ENCODE measurements around the gene TLR2. TPM values are rescaled to one million over a fixed set of nuclear protein-coding genes. Genes with fewer than 3 reads are reported as not detected.

TLR2 gene
- total RNA-seq, 1 experiment from 2014 or later = 7.1 TPM

GRCh38 chr4:153643406-153644383, 40.4 kb upstream of the TLR2 start:
- Histone ChIP-seq H3K4me2 (ENCODE audit: low read length) (no peak overlapping the region), H3F3A (ENCODE audit: low read length, unreplicated experiment) (no peaks in the 10 kb centered on the region), H2AFZ (ENCODE audit: low read length) (no peak overlapping the region), H3K4me1 (ENCODE audit: insufficient read depth, low read length) (no peaks in the 10 kb centered on the region), H4K20me1 (ENCODE audit: low read length) (no peaks in the 10 kb centered on the region), H3K36me3 (ENCODE audit: low read depth, low read length) (no peaks in the 10 kb centered on the region), H3K4me3 (ENCODE audit: low read length) (no peak overlapping the region), H3K9me3 (ENCODE audit: low read length) (no peaks in the 10 kb centered on the region), H3K9me2 (replicated peaks; ENCODE audit: low read length) (no peaks in the 10 kb centered on the region), H3K27ac (ENCODE audit: low read length) (no peak overlapping the region), H3K9ac (ENCODE audit: low read length) (no peak overlapping the region), H3K27me3 (ENCODE audit: low read length) (no peaks in the 10 kb centered on the region), H3K79me2 (ENCODE audit: low read length) (no peaks in the 10 kb centered on the region)
- TF ChIP-seq EZH2 (IDR thresholded peaks at IDR 0.05; ENCODE audit: low read length, unreplicated experiment) (no peak), EZH2phosphoT487 (IDR thresholded peaks at IDR 0.05; ENCODE audit: borderline replicate concordance, low read length) (no peak)
- TF ChIP-seq, protein P1, sequence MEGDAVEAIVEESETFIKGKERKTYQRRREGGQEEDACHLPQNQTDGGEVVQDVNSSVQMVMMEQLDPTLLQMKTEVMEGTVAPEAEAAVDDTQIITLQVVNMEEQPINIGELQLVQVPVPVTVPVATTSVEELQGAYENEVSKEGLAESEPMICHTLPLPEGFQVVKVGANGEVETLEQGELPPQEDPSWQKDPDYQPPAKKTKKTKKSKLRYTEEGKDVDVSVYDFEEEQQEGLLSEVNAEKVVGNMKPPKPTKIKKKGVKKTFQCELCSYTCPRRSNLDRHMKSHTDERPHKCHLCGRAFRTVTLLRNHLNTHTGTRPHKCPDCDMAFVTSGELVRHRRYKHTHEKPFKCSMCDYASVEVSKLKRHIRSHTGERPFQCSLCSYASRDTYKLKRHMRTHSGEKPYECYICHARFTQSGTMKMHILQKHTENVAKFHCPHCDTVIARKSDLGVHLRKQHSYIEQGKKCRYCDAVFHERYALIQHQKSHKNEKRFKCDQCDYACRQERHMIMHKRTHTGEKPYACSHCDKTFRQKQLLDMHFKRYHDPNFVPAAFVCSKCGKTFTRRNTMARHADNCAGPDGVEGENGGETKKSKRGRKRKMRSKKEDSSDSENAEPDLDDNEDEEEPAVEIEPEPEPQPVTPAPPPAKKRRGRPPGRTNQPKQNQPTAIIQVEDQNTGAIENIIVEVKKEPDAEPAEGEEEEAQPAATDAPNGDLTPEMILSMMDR (conservative IDR thresholded peaks at IDR 0.05; ENCODE audit: low read depth, low read length) = peak; percentile 64
- ChIA-PET CTCF (interaction anchor here (0.6 to 1.2 kb wide), 4 partner anchors 33 to 560 kb away, joined by 3 to 4 read pairs (median 3); no protein-coding TSS in a partner anchor), POLR2A (ENCODE audit: unreplicated experiment) (interaction anchor here (0.6 kb wide), 1 partner anchor 496 kb away, joined by 4 read pairs; no protein-coding TSS in a partner anchor)
- intact Hi-C loops (cut with micrococcal nuclease) = loop anchor here (2.0 to 5.0 kb wide), 4 partner anchors 46 to 296 kb away; no protein-coding TSS in a partner anchor
- peak; percentile 60 for DNase-seq
- peak; percentile 85 for ATAC-seq
- BruUV-seq (replicated peaks) = no TSS peak

DNA sequence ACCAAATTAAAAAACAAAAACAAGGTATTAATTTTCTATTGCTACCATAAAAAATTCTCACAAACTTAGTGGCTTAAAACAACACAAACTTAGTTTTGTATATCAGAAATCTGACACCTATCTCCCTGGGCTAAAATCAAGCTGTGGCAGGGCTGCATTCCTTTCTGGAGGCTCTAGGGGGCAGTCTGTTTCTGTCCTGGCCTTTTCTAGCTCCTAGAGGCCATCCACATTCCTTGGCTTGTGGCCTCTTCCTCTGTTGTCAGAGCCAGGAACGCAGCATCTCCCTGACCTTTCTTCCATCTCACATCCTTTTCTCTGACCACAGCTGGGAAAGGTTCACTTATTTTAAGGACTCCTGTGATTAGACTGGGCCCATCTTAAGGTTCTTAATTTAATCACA, 38.9 kb upstream of the TLR2 start:
- TF ChIP-seq, protein P1 (conservative IDR thresholded peaks at IDR 0.05; ENCODE audit: low read depth, low read length) = peak; percentile 52
- TF ChIP-seq EZH2phosphoT487 (IDR thresholded peaks at IDR 0.05; ENCODE audit: borderline replicate concordance, low read length) = no peak
- ATAC-seq = no peak
- BruUV-seq (replicated peaks) = no TSS peak
- H3K4me1 ChIP-seq (ENCODE audit: insufficient read depth, low read length) = no peaks in the 10 kb centered on the region
- CTCF ChIA-PET = interaction anchor here (0.9 kb wide), 1 partner anchor 105 kb away, joined by 4 read pairs; no protein-coding TSS in a partner anchor
- H3K9me2 ChIP-seq (replicated peaks; ENCODE audit: low read length) = no peaks in the 10 kb centered on the region
- H2AFZ ChIP-seq (ENCODE audit: low read length) = no peak overlapping the region
- DNase-seq = no peak
- H3K79me2 ChIP-seq (ENCODE audit: low read length) = no peaks in the 10 kb centered on the region
- POLR2A ChIA-PET (ENCODE audit: unreplicated experiment) = no interaction called here
- no peaks in the 10 kb centered on the region for H4K20me1 ChIP-seq (ENCODE audit: low read length)
- no peak overlapping the region for H3K27ac ChIP-seq (ENCODE audit: low read length)
- H3K4me3 ChIP-seq (ENCODE audit: low read length) = no peak overlapping the region
- H3K9me3 ChIP-seq (ENCODE audit: low read length) = no peaks in the 10 kb centered on the region
- H3K4me2 ChIP-seq (ENCODE audit: low read length) = no peak overlapping the region
- no peaks in the 10 kb centered on the region for H3K27me3 ChIP-seq (ENCODE audit: low read length)
- no peaks in the 10 kb centered on the region for H3K36me3 ChIP-seq (ENCODE audit: low read depth, low read length)
- intact Hi-C loops (cut with micrococcal nuclease) = no loop called here
- no peak overlapping the region for H3K9ac ChIP-seq (ENCODE audit: low read length)
- H3F3A ChIP-seq (ENCODE audit: low read length, unreplicated experiment) = no peaks in the 10 kb centered on the region

- no peak overlapping the region for H3K4me2 ChIP-seq (ENCODE audit: low read length)
- no peak overlapping the region for H3K4me3 ChIP-seq (ENCODE audit: low read length)
- H3K79me2 ChIP-seq (ENCODE audit: low read length) = no peaks in the 10 kb centered on the region
- H4K20me1 ChIP-seq (ENCODE audit: low read length) = no peaks in the 10 kb centered on the region
- ChIA-PET POLR2A (ENCODE audit: unreplicated experiment) (no interaction called here), CTCF (no interaction called here)
- no peaks in the 10 kb centered on the region for H3K27me3 ChIP-seq (ENCODE audit: low read length)
- no peak for ATAC-seq
- H3K9me3 ChIP-seq (ENCODE audit: low read length) = no peaks in the 10 kb centered on the region
- intact Hi-C loops (cut with micrococcal nuclease) = no loop called here
- H3K36me3 ChIP-seq (ENCODE audit: low read depth, low read length) = no peaks in the 10 kb centered on the region
- H3K4me1 ChIP-seq (ENCODE audit: insufficient read depth, low read length) = peaks cover 4% of the 10 kb centered on the region
- DNase-seq = no peak
- no TSS peak for BruUV-seq (replicated peaks)
- TF ChIP-seq EZH2 (IDR thresholded peaks at IDR 0.05; ENCODE audit: low read length, unreplicated experiment) (no peak), EZH2phosphoT487 (IDR thresholded peaks at IDR 0.05; ENCODE audit: borderline replicate concordance, low read length) (no peak)
- TF ChIP-seq, protein P1 (conservative IDR thresholded peaks at IDR 0.05; ENCODE audit: low read depth, low read length) = no peak
- H3F3A ChIP-seq (ENCODE audit: low read length, unreplicated experiment) = no peaks in the 10 kb centered on the region
- H3K9ac ChIP-seq (ENCODE audit: low read length) = no peak overlapping the region
- H3K9me2 ChIP-seq (replicated peaks; ENCODE audit: low read length) = no peaks in the 10 kb centered on the region
- no peak overlapping the region for H3K27ac ChIP-seq (ENCODE audit: low read length)
- H2AFZ ChIP-seq (ENCODE audit: low read length) = no peak overlapping the region
Observed at GRCh38 chr4:153646261-153646660, 37.8 kb upstream of the TLR2 start.
